ENCODE results near the gene STPG2. TPM values are rescaled to one million over a fixed set of nuclear protein-coding genes. Genes with fewer than 3 reads are reported as not detected.

The STPG2 gene
- total and polyA plus RNA-seq, 2 of the 8 experiments (the other 6 are each of a cell fraction or from before 2014, with no cell fraction given): 0.03 TPM; not detected in 1

GRCh38 chr4:97924341-97924958 lies 218.8 kb downstream of the STPG2 start:
- ChIA-PET POLR2A (ENCODE audit: partially characterized antibody) (no interaction called here), CTCF (ENCODE audit: partially characterized antibody) (interaction anchor here (0.6 to 1.4 kb wide), 2 partner anchors 33 to 166 kb away, joined by 3 to 4 read pairs; no protein-coding TSS in a partner anchor)
- H2BK20ac ChIP-seq (ENCODE audit: low read length): no peak overlapping the region
- H3K4me3 ChIP-seq (ENCODE audit: extremely low read depth in 1 of 4, insufficient read depth in 2 of 4, low read depth in 3 of 4, low read length in 4 of 4): no peak overlapping the region
- TF ChIP-seq SIN3A (conservative IDR thresholded peaks at IDR 0.05 in 1 of 2, IDR thresholded peaks at IDR 0.05 in 1 of 2; ENCODE audit: low read depth in 1 of 2, low read length in 2 of 2): no peak
- TF ChIP-seq, protein P1, sequence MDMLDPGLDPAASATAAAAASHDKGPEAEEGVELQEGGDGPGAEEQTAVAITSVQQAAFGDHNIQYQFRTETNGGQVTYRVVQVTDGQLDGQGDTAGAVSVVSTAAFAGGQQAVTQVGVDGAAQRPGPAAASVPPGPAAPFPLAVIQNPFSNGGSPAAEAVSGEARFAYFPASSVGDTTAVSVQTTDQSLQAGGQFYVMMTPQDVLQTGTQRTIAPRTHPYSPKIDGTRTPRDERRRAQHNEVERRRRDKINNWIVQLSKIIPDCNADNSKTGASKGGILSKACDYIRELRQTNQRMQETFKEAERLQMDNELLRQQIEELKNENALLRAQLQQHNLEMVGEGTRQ (IDR thresholded peaks at IDR 0.05; ENCODE audit: low read length): no peak
- TF ChIP-seq GTF2F1 (IDR thresholded peaks at IDR 0.05; ENCODE audit: borderline replicate concordance, low read depth, low read length): no peak
- TF ChIP-seq, protein P2, sequence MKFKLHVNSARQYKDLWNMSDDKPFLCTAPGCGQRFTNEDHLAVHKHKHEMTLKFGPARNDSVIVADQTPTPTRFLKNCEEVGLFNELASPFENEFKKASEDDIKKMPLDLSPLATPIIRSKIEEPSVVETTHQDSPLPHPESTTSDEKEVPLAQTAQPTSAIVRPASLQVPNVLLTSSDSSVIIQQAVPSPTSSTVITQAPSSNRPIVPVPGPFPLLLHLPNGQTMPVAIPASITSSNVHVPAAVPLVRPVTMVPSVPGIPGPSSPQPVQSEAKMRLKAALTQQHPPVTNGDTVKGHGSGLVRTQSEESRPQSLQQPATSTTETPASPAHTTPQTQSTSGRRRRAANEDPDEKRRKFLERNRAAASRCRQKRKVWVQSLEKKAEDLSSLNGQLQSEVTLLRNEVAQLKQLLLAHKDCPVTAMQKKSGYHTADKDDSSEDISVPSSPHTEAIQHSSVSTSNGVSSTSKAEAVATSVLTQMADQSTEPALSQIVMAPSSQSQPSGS (IDR thresholded peaks at IDR 0.05; ENCODE audit: low read length): no peak
- no peak for TF ChIP-seq NRF1 (IDR thresholded peaks at IDR 0.05; ENCODE audit: low read depth, low read length)
- no peak for TF ChIP-seq RAD21 (IDR thresholded peaks at IDR 0.05 in 1 of 2, conservative IDR thresholded peaks at IDR 0.05 in 1 of 2; ENCODE audit: low read depth in 2 of 2, low read length in 2 of 2)
- no peak for TF ChIP-seq CTBP2 (IDR thresholded peaks at IDR 0.05; ENCODE audit: borderline replicate concordance, insufficient read depth, insufficient read length, low read length)
- TF ChIP-seq TAF1 (IDR thresholded peaks at IDR 0.05; ENCODE audit: low read depth, low read length): no peak
- H3K4ac ChIP-seq (replicated peaks; ENCODE audit: insufficient read length, low read depth, low read length): no peak overlapping the region
- no peaks in the 10 kb centered on the region for H3K27me3 ChIP-seq (replicated peaks in 1 of 4; ENCODE audit: control insufficient read depth in 3 of 4, extremely low read depth in 1 of 4, insufficient read depth in 3 of 4, low read length in 3 of 4)
- no peak overlapping the region for H2AK5ac ChIP-seq (ENCODE audit: low read depth, low read length)
- H3K9ac ChIP-seq (replicated peaks in 1 of 4; ENCODE audit: extremely low read depth in 1 of 4, low read depth in 3 of 4, low read length in 3 of 4): no peak overlapping the region
- H2AFZ ChIP-seq (ENCODE audit: low read length): no peak overlapping the region
- no peak overlapping the region for H4K91ac ChIP-seq (replicated peaks; ENCODE audit: insufficient read length, low read length)
- H2BK15ac ChIP-seq (ENCODE audit: low read length): no peak overlapping the region
- no peak overlapping the region for H3K14ac ChIP-seq (ENCODE audit: insufficient read length)
- H3K27ac ChIP-seq (ENCODE audit: low read depth, low read length): no peak overlapping the region
- H4K20me1 ChIP-seq (replicated peaks in 1 of 2; ENCODE audit: control insufficient read depth in 1 of 2, insufficient read depth in 2 of 2, low read length in 2 of 2): no peaks in the 10 kb centered on the region
- H3K56ac ChIP-seq (replicated peaks; ENCODE audit: insufficient read length, low read depth, low read length): no peak overlapping the region
- no peaks in the 10 kb centered on the region for H3K79me1 ChIP-seq (ENCODE audit: low read depth, low read length)
- peaks cover 0 to 8% of the 10 kb centered on the region in 2 experiments; a peak in 1 of 4 replicates for H3K9me3 ChIP-seq (ENCODE audit: insufficient read depth in 2 of 2, low read depth in 1 of 2, low read length in 1 of 2)
- no peak overlapping the region for H2BK120ac ChIP-seq (replicated peaks; ENCODE audit: low read depth, low read length)
- H3K23me2 ChIP-seq (ENCODE audit: low read depth, low read length): no peaks in the 10 kb centered on the region
- DNase-seq (ENCODE audit: low read depth in 1 of 2, low spot score in 2 of 2) (no peak), FAIRE-seq (no peak)
- H3K4me1 ChIP-seq (replicated peaks in 1 of 4; ENCODE audit: control insufficient read depth in 3 of 4, insufficient read depth in 4 of 4, low read length in 3 of 4): no peaks in the 10 kb centered on the region
- WGBS, 2 experiments (ENCODE audit: extremely low coverage in 1 of 2, insufficient coverage in 1 of 2, insufficient read length in 1 of 2, insufficient replicate concordance in 2 of 2, low coverage in 1 of 2, low lambda C conversion rate in 2 of 2, missing lambda C conversion rate in 1 of 2): 74% methylated on average over 1 of the region's 1 CpG; no CpG with 5 or more reads in 1 of the 2 experiments
- no peaks in the 10 kb centered on the region for H3K79me2 ChIP-seq (ENCODE audit: control insufficient read depth in 1 of 2, insufficient read depth in 2 of 2, low read length in 2 of 2)
- no peak overlapping the region for H3K18ac ChIP-seq (ENCODE audit: extremely low read depth, low read length)
- H3K23ac ChIP-seq (ENCODE audit: insufficient read length): no peak overlapping the region
- no peak overlapping the region for H4K5ac ChIP-seq (ENCODE audit: insufficient read length, low read depth, low read length)
- H2BK12ac ChIP-seq (ENCODE audit: low read depth, low read length): no peak overlapping the region
- no peak overlapping the region for H3K4me2 ChIP-seq (ENCODE audit: insufficient read depth in 1 of 2, low read depth in 2 of 2, low read length in 2 of 2)
- no peaks in the 10 kb centered on the region; a peak in 1 of 8 replicates for H3K36me3 ChIP-seq (ENCODE audit: control insufficient read depth in 2 of 4, insufficient read depth in 4 of 4, low read length in 3 of 4)
- H2BK5ac ChIP-seq (ENCODE audit: low read depth, low read length): no peak overlapping the region
- H4K8ac ChIP-seq (ENCODE audit: extremely low read depth, insufficient read depth, low read length): no peak overlapping the region

Measured in H1 (cell line).